PC-9 (cell line): Measurements from ENCODE around the gene RNLS.

Experiments used
- EZH2 ChIP-seq: fragments of 200-600 bp; sonication (generic); IDR thresholded peaks from 2 replicates; pipeline ENCODE4 v1.8.0; 2017; ENCODE audit warnings: antibody characterized with exemption, low read depth
- TF ChIP-seq, protein P1 (sequence below): fragments of 200-600 bp; sonication (generic); conservative IDR thresholded peaks from 2 replicates; pipeline ENCODE4 v1.6.1; 2017; ENCODE audit warnings: mixed run types, antibody characterized with exemption, mild to moderate bottlenecking, moderate library complexity

DNA sequence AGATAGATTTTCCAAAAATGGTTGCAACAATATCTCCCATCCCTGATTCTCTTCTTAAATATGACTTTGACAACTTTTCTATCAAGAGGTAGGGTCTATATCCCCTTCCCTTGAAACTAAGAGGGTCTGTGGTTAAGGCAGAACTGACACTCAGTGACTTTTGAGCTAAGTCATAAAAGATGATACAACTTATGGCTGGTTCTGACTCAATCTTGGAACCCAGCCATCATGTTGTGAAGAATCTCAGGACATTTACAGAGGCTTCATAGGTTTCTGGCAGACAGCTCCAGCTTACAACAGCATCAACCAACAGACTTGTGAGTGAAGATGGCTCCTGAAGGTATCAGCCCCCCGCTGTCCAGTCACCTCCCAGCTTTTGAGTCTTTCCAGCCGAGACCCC lies 203.5 kb downstream of the RNLS start:
- TF ChIP-seq, protein P1, sequence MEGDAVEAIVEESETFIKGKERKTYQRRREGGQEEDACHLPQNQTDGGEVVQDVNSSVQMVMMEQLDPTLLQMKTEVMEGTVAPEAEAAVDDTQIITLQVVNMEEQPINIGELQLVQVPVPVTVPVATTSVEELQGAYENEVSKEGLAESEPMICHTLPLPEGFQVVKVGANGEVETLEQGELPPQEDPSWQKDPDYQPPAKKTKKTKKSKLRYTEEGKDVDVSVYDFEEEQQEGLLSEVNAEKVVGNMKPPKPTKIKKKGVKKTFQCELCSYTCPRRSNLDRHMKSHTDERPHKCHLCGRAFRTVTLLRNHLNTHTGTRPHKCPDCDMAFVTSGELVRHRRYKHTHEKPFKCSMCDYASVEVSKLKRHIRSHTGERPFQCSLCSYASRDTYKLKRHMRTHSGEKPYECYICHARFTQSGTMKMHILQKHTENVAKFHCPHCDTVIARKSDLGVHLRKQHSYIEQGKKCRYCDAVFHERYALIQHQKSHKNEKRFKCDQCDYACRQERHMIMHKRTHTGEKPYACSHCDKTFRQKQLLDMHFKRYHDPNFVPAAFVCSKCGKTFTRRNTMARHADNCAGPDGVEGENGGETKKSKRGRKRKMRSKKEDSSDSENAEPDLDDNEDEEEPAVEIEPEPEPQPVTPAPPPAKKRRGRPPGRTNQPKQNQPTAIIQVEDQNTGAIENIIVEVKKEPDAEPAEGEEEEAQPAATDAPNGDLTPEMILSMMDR = no peak
- TF ChIP-seq EZH2 = no peak
